NOMO-1 treated with DMSO at 0.1 percent for 48 hours (cell line): Measurements from ENCODE around the gene JADE3.

Experiments
- DNase-seq: peaks from one replicate; lab custom pipeline; 2025; ENCODE audit not compliant: unreplicated experiment; lab: John Stamatoyannopoulos, UW

Gene JADE3

GRCh38 chrX:46992070-46992469 lies 79.8 kb downstream of the JADE3 start:
- no peak for DNase-seq

GRCh38 chrX:46994096-46994495 lies 81.9 kb downstream of the JADE3 start:
- DNase-seq, result no peak

- DNase-seq, result no peak
These were observed 99.9 kb downstream of the JADE3 start for GRCh38 chrX:47012131-47012530.

GRCh38 chrX:47026198-47026597 lies 114.0 kb downstream of the JADE3 start:
- DNase-seq, result no peak

- DNase-seq, result peak; percentile 53
These were observed 118.1 kb downstream of the JADE3 start for GRCh38 chrX:47030339-47030738.

- no peak for DNase-seq
These were observed 135.8 kb downstream of the JADE3 start for GRCh38 chrX:47047989-47048388.

- no peak for DNase-seq
These were observed 147.1 kb downstream of the JADE3 start for GRCh38 chrX:47059142-47059874.

- DNase-seq, result no peak
These were observed 148.5 kb downstream of the JADE3 start for GRCh38 chrX:47060708-47061107.

GRCh38 chrX:47061238-47061919 lies 149.2 kb downstream of the JADE3 start:
- no peak for DNase-seq

- DNase-seq, result no peak
These were observed 151.0 kb downstream of the JADE3 start for GRCh38 chrX:47063179-47063578.

GRCh38 chrX:47068214-47068613 lies 156.0 kb downstream of the JADE3 start:
- DNase-seq, result no peak

- no peak for DNase-seq
These were observed 156.5 kb downstream of the JADE3 start for GRCh38 chrX:47068720-47069119.

- DNase-seq, result no peak
These were observed 166.2 kb downstream of the JADE3 start, which contains the start of gene RGN for GRCh38 chrX:47078129-47079043. TSS of gene RGN (plus strand) at chrX:47078443. CDS start at chrX:47081145, 2,702 bp downstream.

- DNase-seq, result no peak
These were observed 168.1 kb downstream of the JADE3 start for GRCh38 chrX:47080215-47080914.

- no peak for DNase-seq
These were observed 168.7 kb downstream of the JADE3 start for GRCh38 chrX:47080915-47081236.

GRCh38 chrX:47091149-47091775 lies 179.0 kb downstream of the JADE3 start:
- peak; percentile 62 for DNase-seq

- peak; percentile 37 for DNase-seq
These were observed 181.0 kb downstream of the JADE3 start for GRCh38 chrX:47093248-47093647.

GRCh38 chrX:47093860-47094259 lies 181.6 kb downstream of the JADE3 start:
- DNase-seq, result no peak

GRCh38 chrX:47097018-47097417 lies 184.8 kb downstream of the JADE3 start:
- no peak for DNase-seq

GRCh38 chrX:47098338-47099094 lies 186.3 kb downstream of the JADE3 start:
- no peak for DNase-seq
